SK-N-SH (cell line): ENCODE measurements around the gene GALNT17. TPM values are rescaled to one million over a fixed set of nuclear protein-coding genes. Genes with fewer than 3 reads are reported as not detected.

ENCODE experiments used
- CTCF ChIA-PET: fragments of 300-600, 350-600 bp; formaldehyde crosslinking; extraction: SDS; loops from one replicate; lab custom pipeline; 2021; lab: Yijun Ruan, JAX
- POLR2A ChIA-PET: fragments of 350-600 bp; sonication (Branson Sonifier 250); formaldehyde crosslinking; extraction: SDS; loops from one replicate; lab custom pipeline; 2020; ENCODE audit warnings: antibody characterized with exemption, inconsistent platforms; lab: Yijun Ruan, JAX
- DNase-seq: peaks from one replicate; pipeline ENCODE4 v3.0.0; 2012
- H2AFZ ChIP-seq: fragments of 200-600 bp; sonication (generic); 2 replicates; pipeline ENCODE4 v1.8.1; 2016; ENCODE audit warnings: antibody characterized with exemption, mild to moderate bottlenecking, low read depth
- H3F3A ChIP-seq: fragments of 200-600 bp; sonication (generic); replicated peaks from 2 replicates; pipeline ENCODE3; 2016; ENCODE audit warnings: antibody characterized with exemption, mild to moderate bottlenecking; ENCODE audit not compliant: insufficient read depth
- H3K27ac ChIP-seq, 2 experiments: fragments of 200-500 bp in 1 of 2; fragments of 200-600 bp in 1 of 2; sonication (Bioruptor generic) in 1 of 2; sonication (generic), shearing (Covaris generic) in 1 of 2; 2 replicates each; pipeline versions ENCODE4 v1.5.1 to v1.6.1; 2014 to 2016; ENCODE audit warnings: low read depth in 2 of 2, inconsistent platforms in 1 of 2, low read length in 1 of 2, mild to moderate bottlenecking in 1 of 2, mixed read lengths in 1 of 2
- H3K27me3 ChIP-seq: fragments of 200-600 bp; sonication (generic), shearing (Covaris generic); 2 replicates; pipeline ENCODE4 v1.6.1; 2016; ENCODE audit warnings: mixed run types; ENCODE audit not compliant: insufficient read depth
- H3K36me3 ChIP-seq, 2 experiments: fragments of 200-500 bp in 1 of 2; fragments of 200-600 bp in 1 of 2; sonication (Bioruptor generic) in 1 of 2; sonication (generic) in 1 of 2; replicated peaks in 1 of 2; 2 replicates each; pipeline versions ENCODE3 to v1.5.1; 2014 to 2016; ENCODE audit warnings: low read length in 1 of 2, mild to moderate bottlenecking in 1 of 2; ENCODE audit not compliant: insufficient read depth in 2 of 2, control insufficient read depth in 1 of 2
- H3K4me1 ChIP-seq, 2 experiments: fragments of 200-500 bp in 1 of 2; fragments of 200-600 bp in 1 of 2; sonication (Bioruptor generic) in 1 of 2; sonication (generic), shearing (Covaris generic) in 1 of 2; 2 replicates each; pipeline versions ENCODE4 v1.5.1 to v1.6.1; 2014 to 2016; ENCODE audit warnings: low read depth in 1 of 2, low read length in 1 of 2, mixed run types in 1 of 2; ENCODE audit not compliant: insufficient read depth in 2 of 2, control insufficient read depth in 1 of 2
- H3K4me2 ChIP-seq: fragments of 200-600 bp; sonication (generic), shearing (Covaris generic); 2 replicates; pipeline ENCODE4 v1.6.1; 2017; ENCODE audit warnings: mixed run types
- H3K4me3 ChIP-seq, 2 experiments: fragments of 200-500 bp in 1 of 2; fragments of 200-600 bp in 1 of 2; sonication (Bioruptor generic) in 1 of 2; sonication (generic), shearing (Covaris generic) in 1 of 2; 2 replicates each; pipeline versions ENCODE4 v1.5.1 to v1.8.1; 2014 to 2016; ENCODE audit warnings: low read depth in 2 of 2, inconsistent platforms in 1 of 2, low read length in 1 of 2, mild to moderate bottlenecking in 1 of 2, mixed read lengths in 1 of 2, moderate library complexity in 1 of 2
- H3K79me2 ChIP-seq: fragments of 200-600 bp; sonication (generic); 2 replicates; pipeline ENCODE4 v1.8.1; 2017; ENCODE audit warnings: mild to moderate bottlenecking; ENCODE audit not compliant: insufficient read depth
- H3K9ac ChIP-seq: fragments of 200-600 bp; sonication (generic); 2 replicates; pipeline ENCODE4 v1.6.1; 2017; ENCODE audit warnings: mixed run types
- H3K9me2 ChIP-seq: fragments of 200-600 bp; sonication (generic); 2 replicates; pipeline ENCODE4 v1.6.1; 2017; ENCODE audit warnings: mixed run types
- H3K9me3 ChIP-seq: fragments of 200-600 bp; sonication (generic); 2 replicates; pipeline ENCODE4 v1.6.1; 2017; ENCODE audit warnings: mixed run types, mild to moderate bottlenecking, moderate library complexity
- H4K20me1 ChIP-seq: fragments of 200-600 bp; sonication (generic); 2 replicates; pipeline ENCODE4 v1.6.1; 2017; ENCODE audit warnings: mild to moderate bottlenecking, mixed run types; ENCODE audit not compliant: insufficient read depth
- CHD2 ChIP-seq: fragments of 150-350 bp; IDR thresholded peaks from 2 replicates; pipeline ENCODE4 v1.6.1; 2018; ENCODE audit warnings: low read length; ENCODE audit not compliant: partially characterized antibody
- CTCF ChIP-seq: fragments of 200-600 bp; sonication (generic); IDR thresholded peaks from 2 replicates; pipeline ENCODE4 v1.6.1; 2017; ENCODE audit warnings: antibody characterized with exemption, mild to moderate bottlenecking, moderate library complexity
- NFIC ChIP-seq: IDR thresholded peaks from 2 replicates; pipeline ENCODE4 v1.4.0; 2012; ENCODE audit warnings: borderline replicate concordance
- NRF1 ChIP-seq: IDR thresholded peaks from 2 replicates; pipeline ENCODE4 v1.6.1; 2012; ENCODE audit warnings: low read depth, mild to moderate bottlenecking, low read length
- RXRA ChIP-seq: IDR thresholded peaks from 2 replicates; pipeline ENCODE4 v1.4.0; 2012; ENCODE audit warnings: low read depth, mild to moderate bottlenecking, borderline replicate concordance
- SIN3A ChIP-seq: IDR thresholded peaks from 2 replicates; pipeline ENCODE4 v1.6.1; 2012; ENCODE audit warnings: low read depth, mild to moderate bottlenecking, low read length, moderate library complexity, borderline replicate concordance
- YY1 ChIP-seq: IDR thresholded peaks from 2 replicates; pipeline ENCODE4 v1.4.0; 2012; ENCODE audit warnings: low read depth, mild to moderate bottlenecking
- whole genome bisulfite sequencing: methylation state at CpG from one replicate; pipeline ENCODE4 v1.1.6; 2017; ENCODE audit warnings: low lambda C conversion rate; 5-methylcytosine and 5-hydroxymethylcytosine counted together
- polyA plus RNA-seq, 3 experiments: library from polyadenylated mRNA; depleted of rRNA; stranded (reverse); fragments of >200 nt; gene quantifications; 2 replicates each; pipeline ENCODE4 v1.2.3, GENCODE V29; 2012
- TF ChIP-seq, protein P1 (sequence below): fragments of 150-350 bp; IDR thresholded peaks from 2 replicates; pipeline ENCODE4 v1.6.1; 2016; ENCODE audit warnings: mild to moderate bottlenecking, low read depth, low read length

GALNT17 gene
- polyA plus RNA-seq, 1 of the 3 experiments (the other 2 are of a cell fraction) = not detected

DNA sequence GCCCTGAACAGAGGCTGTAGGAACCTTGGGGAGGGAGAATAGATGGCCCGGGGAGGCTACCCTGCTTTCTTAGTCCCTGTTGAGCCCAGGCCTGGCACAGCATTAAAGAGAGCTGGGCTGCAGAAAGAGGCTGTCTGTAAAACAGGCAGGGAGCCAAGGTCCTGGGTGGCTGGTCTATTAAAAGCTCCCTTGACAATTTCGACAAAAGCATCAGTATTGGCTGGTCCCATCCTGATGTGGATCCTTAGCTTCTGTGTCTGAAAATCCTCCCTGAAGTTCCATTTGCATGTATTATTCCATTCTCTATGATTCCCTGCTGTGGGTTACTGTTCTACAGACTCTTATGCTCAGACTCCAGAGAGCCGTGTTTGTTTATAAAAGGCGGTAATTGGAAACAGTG, 158.5 kb downstream of the GALNT17 start (continued):
- TF ChIP-seq CTCF = no peak

- CTCF ChIA-PET = no interaction called here
- Histone ChIP-seq H3K27me3 (no peaks in the 10 kb centered on the region), H3K9me2 (no peaks in the 10 kb centered on the region), H3K79me2 (no peaks in the 10 kb centered on the region), H3K36me3 (no peaks in the 10 kb centered on the region), H3K4me2 (no peak overlapping the region), H4K20me1 (no peaks in the 10 kb centered on the region), H3K4me3 (no peak overlapping the region), H3F3A (no peaks in the 10 kb centered on the region), H3K9me3 (peaks cover 4% of the 10 kb centered on the region; the same call in 1 of the 2 replicates), H3K4me1 (no peaks in the 10 kb centered on the region), H2AFZ (no peak overlapping the region), H3K27ac (no peak overlapping the region), H3K9ac (no peak overlapping the region)
- POLR2A ChIA-PET = no interaction called here
- 28% methylated on average over 6 of the region's 6 CpGs for WGBS
- DNase-seq = no peak
- TF ChIP-seq RXRA = no peak
- TF ChIP-seq NFIC = no peak
- no peak for TF ChIP-seq YY1
- no peak for TF ChIP-seq CHD2
- TF ChIP-seq SIN3A = no peak
- no peak for TF ChIP-seq NRF1
- TF ChIP-seq, protein P1, sequence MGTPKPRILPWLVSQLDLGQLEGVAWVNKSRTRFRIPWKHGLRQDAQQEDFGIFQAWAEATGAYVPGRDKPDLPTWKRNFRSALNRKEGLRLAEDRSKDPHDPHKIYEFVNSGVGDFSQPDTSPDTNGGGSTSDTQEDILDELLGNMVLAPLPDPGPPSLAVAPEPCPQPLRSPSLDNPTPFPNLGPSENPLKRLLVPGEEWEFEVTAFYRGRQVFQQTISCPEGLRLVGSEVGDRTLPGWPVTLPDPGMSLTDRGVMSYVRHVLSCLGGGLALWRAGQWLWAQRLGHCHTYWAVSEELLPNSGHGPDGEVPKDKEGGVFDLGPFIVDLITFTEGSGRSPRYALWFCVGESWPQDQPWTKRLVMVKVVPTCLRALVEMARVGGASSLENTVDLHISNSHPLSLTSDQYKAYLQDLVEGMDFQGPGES = no peak
Measured at GRCh38 chr7:71298378-71298777, 166.4 kb downstream of the GALNT17 start.

- POLR2A ChIA-PET = no interaction called here
- 4% methylated on average over 3 of the region's 3 CpGs for WGBS
Measured at GRCh38 chr7:71300086-71300485, 168.1 kb downstream of the GALNT17 start.

More at GRCh38 chr7:71300086-71300485, 168.1 kb downstream of the GALNT17 start:
- no peak for DNase-seq
- CTCF ChIA-PET = no interaction called here
- Histone ChIP-seq H3F3A (no peaks in the 10 kb centered on the region), H2AFZ (no peak overlapping the region), H3K4me1 (no peaks in the 10 kb centered on the region), H3K4me2 (no peak overlapping the region), H3K27ac (no peak overlapping the region), H3K4me3 (no peak overlapping the region), H3K27me3 (no peaks in the 10 kb centered on the region), H4K20me1 (no peaks in the 10 kb centered on the region), H3K36me3 (no peaks in the 10 kb centered on the region), H3K9me3 (peaks cover 4% of the 10 kb centered on the region; the same call in 1 of the 2 replicates), H3K9ac (no peak overlapping the region), H3K9me2 (no peaks in the 10 kb centered on the region), H3K79me2 (no peaks in the 10 kb centered on the region)
- TF ChIP-seq NFIC = no peak
